Activated CD8-positive, alpha-beta memory T cell treated with anti-CD3 and anti-CD28 coated beads, Interleukin-2, amount 50 U/mL, for 24 hours (primary cell): Measurements from ENCODE around the gene CHKB.
"Not testable (repeated sequence)": the region's sequence is repeated elsewhere in the genome, so short reads cannot be mapped to it uniquely, and the experiment has no call there.

Experiments
- DNase-seq: peaks from one replicate; pipeline ENCODE4 v3.0.0-alpha.2; 2020; ENCODE audit errors: extremely low read depth

CHKB gene

DNA sequence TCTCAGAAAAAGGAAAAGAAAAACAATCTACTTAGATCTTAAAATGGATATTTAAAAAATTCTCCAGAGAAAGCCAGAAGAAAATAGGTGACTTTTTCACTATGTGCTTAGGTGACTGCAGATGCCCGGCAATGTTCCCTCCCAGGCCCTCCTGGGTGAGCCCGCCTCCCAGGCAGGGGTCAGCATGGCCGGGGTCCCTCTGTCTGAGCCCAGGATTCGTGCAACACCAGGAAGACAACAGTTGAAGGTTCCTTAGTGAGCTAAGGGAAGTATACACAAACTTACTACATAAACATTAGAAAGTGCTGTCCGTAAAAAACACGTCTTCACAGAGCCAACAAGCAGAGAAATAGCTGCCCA, 29.5 kb upstream of the CHKB start:
- no peak for DNase-seq

- no peak for DNase-seq
These were observed 28.9 kb upstream of the CHKB start for GRCh38 chr22:50611341-50612060.

DNA sequence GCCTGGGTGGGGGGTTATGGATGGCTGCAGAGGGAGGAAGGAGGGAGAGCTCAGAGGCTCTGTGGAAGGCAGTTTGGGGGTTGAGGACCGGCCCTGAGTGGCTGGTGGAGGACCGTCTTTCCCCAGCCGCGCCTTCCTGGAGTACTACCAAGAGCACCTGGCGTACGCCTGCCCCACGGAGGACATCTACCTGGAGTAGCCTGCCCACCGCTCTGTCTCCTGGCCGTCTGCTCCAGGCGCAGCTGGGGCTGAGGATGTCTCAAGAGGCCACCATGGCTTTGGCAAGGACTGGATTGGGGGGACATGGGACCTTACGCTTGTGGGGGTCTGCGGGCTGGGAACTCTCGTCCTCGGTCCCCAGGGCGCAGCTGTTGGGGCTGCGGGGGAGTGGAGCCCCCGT, 27.9 kb upstream of the CHKB start:
- DNase-seq, result no peak

- no peak for DNase-seq
These were observed 27.4 kb upstream of the CHKB start for GRCh38 chr22:50610041-50610451.

- no peak for DNase-seq
These were observed 26.9 kb upstream of the CHKB start for GRCh38 chr22:50609599-50609998.

- no peak for DNase-seq
These were observed 26.3 kb upstream of the CHKB start for GRCh38 chr22:50608996-50609395.

DNA sequence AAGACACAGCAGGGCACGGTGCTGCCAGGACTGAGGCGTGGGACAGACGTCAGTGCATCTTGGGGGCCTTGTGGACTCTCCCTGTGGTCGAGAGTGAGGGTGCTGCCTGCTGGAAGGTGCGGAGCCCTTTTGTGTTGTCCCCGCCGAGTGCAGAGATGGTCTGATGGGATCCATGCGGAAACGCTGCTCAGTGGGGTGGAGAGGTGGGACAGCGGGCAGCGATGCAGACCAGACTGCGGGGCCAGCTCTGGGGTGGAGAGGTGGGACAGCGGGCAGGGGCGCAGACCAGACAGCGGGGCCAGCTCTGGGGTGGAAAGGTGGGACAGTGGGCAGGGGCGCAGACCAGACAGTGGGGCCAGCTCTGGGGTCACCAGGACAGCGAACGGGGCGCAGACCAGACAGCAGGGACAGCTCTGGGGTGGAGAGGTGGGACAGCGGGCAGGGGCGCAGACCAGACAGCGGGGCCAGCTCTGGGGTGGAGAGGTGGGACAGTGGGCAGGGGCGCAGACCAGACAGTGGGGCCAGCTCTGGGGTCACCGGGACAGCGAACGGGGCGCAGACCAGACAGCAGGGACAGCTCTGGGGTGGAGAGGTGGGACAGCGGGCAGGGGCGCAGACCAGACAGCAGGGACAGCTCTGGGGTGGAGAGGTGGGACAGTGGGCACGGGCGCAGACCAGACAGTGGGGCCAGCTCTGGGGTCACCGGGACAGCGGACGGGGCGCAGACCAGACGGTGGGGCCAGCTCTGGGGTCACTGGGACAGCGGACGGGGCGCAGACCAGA, 25.6 kb upstream of the CHKB start:
- not testable (repeated sequence) for DNase-seq

- DNase-seq, result no peak
These were observed 25.0 kb upstream of the CHKB start for GRCh38 chr22:50607659-50608020.

- no peak for DNase-seq
These were observed 24.5 kb upstream of the CHKB start for GRCh38 chr22:50606946-50607658.

GRCh38 chr22:50606165-50606945, 23.7 kb upstream of the CHKB start:
- no peak for DNase-seq

- no peak for DNase-seq
These were observed 23.0 kb upstream of the CHKB start for GRCh38 chr22:50605613-50606074.

- no peak for DNase-seq
These were observed 22.5 kb upstream of the CHKB start for GRCh38 chr22:50605002-50605612.

GRCh38 chr22:50604256-50605001, 21.8 kb upstream of the CHKB start:
- DNase-seq, result no peak

DNA sequence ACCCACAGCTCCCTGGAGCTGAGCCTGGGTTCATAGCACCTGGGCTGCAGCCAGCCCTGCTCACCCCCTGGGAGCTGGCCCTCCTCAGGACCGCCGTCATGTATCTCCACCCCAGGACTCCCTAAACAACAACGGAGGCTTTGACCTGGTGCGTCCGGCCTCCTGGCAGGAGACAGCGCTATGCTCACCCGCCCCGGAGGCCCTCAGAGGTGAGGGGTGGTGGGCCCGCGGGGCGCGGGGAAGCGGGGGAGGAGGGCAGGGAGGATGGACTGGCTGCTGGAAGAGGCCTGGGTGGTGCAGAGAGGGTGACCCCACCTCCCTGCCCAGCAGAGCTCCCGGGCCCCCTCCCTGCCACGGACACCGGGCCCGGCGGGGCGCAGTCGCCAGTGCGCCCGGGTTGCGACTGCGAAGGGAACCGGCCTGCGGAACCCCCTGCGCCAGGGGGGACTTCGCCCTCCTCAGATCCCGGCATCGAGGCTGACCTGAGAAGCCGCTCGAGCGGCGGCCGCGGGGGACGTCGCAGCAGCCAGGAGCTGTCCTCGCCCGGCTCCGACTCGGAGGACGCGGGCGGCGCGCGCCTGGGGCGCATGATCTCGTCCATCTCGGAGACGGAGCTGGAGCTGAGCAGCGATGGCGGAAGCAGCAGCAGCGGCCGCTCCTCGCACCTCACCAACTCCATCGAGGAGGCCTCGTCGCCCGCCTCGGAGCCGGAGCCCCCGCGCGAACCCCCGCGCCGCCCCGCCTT, 21.0 kb upstream of the CHKB start:
- DNase-seq, result no peak

GRCh38 chr22:50602338-50602700, 19.7 kb upstream of the CHKB start:
- DNase-seq, result no peak

GRCh38 chr22:50601669-50602337, 19.2 kb upstream of the CHKB start:
- DNase-seq, result no peak

DNA sequence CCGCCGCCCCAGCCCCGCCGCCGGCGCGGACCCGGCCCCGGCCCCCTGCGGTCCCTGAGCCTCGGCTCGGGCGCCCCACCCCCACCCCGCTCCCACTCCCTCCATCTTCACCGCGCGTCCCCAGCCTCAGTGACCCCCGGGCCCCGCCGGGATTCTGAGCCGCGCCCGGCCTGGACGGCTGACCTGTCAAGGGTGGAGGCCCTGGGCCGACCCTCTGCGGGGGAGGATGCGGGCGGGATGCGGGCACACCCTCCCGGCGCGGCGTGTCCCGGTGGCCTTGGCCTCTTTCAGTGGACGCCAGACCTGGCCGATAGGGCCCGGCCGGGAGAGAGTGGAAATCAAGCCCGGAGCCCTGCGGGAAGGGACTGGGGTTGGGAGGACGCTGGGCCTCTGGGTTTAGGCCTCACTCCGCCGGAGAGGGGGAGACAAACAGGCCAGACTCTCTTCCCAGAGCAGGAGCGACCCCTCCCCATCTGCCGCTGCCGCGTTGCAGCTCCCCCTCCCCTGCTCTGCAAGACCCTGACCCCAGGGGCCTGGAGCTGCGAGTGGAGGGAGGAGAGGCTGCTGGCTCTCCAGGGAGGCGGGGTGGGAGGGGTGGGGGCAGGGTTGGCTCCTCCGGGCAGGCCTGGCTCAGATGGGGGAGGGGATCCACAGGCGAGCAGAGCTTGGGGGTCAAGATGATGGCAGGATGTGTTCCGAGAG, 18.5 kb upstream of the CHKB start:
- no peak for DNase-seq

- DNase-seq, result no peak
These were observed 17.9 kb upstream of the CHKB start, which contains the start of gene MAPK8IP2 for GRCh38 chr22:50600538-50600937. MAPK8IP2 (plus strand) TSS chr22:50600793; CDS start chr22:50600819, 26 bp downstream.
